Non-pigmented ciliary epithelial cell (primary cell): ENCODE results near the gene FCN3.
A peak's percentile ranks its signal among the peaks of the same experiment; 100 is the strongest.

Source experiments
- DNase-seq: peaks from one replicate; pipeline ENCODE4 v3.0.0-alpha.2; 2010; ENCODE audit warnings: low read depth

FCN3 gene

DNA sequence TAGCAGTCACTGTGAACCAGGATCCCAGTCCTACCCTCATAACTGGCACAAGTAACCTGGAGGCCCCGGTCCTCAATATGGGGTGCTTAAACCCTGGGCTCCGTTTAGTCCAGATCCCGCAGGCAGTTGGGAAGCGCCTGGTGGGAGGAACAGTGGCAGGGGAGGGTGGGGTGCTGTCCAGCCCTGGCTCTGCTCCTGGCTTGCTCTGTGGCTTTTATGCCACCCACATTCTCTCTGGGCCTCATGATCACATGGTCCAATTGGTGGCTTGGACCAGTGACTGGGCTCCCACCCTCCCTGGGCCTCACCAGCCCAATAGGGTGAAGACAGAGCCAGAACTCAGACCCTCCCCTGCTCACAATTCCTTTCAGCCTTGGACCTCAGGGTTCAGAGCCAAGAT, 5.6 kb upstream of the FCN3 start:
- DNase-seq: no peak

DNA sequence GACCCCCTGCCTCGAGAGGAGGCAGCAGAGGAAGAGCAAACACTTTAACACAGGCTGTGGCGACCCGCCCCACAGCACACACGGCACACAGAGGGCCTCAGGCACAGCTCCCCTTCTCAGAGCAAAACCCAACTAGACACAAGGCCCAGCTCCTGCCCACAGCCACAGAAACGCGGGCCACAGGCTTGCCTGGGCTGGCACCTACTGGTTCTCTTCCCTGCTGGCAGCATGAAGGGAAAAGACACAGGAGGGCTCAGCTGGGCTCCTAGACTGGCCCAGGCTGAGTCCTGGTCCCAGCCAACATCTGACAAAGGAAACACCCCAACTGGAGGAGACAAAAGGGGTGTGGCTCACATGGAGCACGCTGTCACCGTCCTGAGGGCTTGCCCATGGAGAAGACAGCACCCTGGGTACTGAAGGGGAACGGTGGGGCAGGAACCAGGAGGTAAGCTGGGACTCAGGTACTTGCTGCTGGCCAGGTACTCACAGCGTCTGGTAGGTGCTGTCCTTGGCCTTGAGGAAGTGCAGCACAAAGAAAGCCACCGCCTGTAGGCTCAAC, 5.0 kb upstream of the FCN3 start:
- no peak for DNase-seq

DNA sequence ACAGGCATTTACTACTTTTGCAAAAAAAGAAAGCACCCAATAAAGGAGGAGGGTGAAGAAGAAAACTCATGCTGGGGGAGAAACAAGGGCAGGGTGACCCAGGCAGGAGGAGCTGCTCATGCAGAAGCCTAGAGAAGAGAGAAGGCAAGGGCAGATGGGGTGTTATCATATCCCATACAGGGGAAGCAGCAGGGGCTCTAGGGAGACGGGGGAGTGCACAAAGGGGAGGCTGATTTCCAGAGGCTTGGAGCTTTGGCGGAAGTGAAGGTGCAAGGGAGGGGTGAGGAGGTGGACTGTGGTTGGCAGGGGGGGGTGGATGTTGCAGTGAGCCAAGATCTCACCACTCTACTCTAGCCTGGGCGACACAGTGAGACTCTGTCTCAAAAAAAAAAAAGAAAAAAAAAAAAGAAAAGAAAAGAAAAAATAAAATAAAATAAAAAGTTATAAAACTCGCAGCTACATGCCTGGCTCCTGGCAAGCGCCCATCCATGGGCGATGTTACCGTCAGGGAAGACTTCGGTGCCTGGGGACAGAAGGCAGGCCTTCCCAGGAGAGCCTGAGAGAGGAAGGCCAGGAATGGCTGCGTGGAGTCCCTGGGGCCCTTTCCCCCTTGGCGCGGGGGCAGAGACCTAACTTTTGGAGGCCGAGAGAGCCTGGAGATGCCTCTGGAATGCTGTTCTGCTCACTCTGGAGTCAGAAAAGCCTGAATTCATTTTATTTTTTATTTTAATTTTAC, 3.3 kb upstream of the FCN3 start:
- no peak for DNase-seq

DNA sequence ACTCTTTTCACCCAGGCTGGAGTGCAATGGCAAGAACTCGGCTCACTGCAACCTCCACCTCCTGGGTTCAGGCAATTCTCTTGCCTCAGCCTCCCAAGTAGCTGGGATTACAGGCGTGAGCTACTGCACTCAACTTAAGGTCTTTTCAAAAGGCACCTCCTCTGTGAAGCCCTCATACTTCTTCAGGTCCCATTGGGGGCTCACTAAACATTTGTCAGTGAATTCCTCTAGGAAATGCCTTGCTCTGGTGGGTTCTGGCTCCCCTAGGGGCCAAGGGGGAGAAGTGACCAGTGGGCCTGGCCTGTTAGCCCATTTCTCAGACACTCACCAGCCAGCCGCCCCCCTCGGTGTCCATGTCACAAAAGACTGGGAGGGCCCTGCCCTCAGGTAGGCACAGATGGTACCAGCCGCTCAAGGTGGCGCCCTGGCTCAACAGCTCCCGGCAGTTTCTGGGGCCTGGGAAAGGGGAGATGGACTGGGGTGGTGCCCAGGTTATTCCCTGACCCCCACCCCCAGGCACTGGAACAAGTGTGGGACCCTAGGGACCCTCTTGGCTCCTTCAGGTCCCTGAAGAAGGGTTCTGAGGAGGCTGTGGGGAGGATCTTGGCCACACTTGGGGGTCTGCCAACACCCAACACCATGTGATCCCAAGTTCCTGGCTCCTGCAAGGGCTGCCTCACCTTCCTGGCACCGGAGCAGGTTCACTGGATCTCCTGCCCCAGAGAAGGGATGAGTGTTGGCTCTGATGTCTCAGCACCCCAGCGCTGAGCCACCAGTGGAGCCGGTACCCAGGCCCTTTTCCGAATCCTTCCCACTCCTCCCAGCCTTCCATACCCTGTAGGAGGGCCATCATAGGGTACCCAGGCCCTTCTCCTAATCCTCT, 1.6 kb downstream of the FCN3 start:
- DNase-seq: no peak

DNA sequence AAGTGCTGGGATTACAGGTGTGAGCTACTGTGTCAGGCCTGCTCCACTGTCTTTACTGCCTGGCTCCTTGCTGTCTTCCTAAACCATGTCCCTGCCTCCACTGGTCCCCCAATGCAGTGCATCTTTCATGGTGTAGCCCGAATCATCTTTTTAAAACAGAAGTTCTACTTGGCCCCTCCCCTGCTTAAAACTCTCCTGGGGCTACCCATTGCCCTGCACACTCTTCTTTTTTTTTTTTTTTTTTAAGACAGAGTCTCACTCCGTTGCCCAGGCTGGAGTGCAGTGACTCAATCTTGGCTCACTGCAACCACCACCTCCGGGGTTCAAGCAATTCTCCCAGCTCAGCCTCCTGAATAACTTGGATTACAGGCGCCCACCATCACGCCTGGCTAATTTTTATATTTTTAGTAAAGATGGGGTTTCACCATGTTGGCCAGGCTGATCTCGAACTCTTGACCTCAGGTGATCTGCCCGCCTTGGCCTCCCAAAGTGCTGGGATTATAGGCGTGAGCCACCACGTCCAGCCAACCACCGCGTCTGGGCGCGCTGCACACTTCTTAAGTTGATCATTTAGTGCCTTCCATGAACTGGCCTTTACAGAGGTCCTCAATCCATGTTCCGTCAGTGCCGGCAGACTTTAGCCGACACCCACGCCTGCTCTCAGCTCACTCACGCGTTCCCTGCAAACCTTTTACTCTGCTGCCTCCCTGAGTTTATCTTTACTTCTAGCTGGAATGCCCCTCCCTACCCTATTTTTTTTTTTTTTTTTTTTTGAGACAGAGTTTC, 2.4 kb downstream of the FCN3 start:
- DNase-seq: no peak

DNA sequence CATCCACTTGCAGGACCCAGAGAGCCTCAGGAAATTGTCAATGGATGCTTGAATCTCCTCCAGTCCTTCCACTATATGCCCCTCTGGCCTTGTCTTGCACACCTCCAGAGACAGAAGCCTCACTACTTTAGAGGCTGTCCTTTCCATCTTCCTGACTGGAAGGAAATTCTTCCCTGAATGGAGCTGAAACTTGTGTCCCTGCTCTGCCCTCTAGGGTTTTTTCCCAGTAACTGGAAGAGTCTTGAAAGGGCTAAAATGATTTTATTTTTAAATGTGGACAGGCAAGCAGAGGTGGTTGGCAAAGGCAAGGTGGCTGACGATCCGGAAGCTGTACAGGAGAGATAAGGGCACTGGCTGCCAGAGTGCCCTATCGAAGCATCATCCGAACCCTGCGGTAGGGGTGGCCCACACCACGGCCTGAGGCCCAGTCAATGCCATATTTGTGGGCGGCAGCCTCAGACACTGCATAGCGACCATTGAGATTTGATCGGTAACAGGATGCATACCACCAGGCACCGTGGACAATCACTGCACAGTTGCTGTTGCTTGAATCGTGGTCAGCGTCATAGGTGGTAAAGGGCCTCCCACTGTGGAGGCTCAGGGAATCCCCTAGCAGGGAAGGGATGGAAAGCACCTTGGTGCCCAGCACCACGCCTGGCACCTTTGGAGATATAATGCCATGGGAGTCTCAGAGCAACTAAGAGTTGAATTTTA, 5.6 kb downstream of the FCN3 start:
- DNase-seq: no peak

DNA sequence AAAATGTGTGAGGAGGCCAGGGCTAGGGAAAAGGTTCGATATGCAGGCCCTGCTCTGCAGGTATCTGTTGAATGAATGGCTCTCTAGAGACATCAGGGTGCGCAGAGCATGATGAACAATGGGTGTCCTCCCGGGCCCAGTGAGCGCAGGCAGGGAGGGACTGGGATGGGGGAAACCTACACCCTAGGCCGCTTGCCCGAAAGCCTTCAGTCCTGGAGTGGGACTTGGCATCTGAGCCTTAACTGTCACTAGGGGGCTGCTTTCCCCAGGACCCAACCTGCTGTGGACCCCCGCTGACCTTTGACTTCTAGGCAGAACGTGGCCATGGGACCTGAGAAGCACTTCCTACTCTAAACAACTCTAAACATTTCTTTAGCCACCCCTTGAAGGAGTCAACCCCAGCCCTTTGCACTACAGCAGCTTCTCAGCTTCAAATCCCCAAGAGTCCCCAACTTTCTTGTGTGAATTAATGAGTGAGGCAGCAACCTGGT, 7.4 kb downstream of the FCN3 start:
- DNase-seq: no peak

DNA sequence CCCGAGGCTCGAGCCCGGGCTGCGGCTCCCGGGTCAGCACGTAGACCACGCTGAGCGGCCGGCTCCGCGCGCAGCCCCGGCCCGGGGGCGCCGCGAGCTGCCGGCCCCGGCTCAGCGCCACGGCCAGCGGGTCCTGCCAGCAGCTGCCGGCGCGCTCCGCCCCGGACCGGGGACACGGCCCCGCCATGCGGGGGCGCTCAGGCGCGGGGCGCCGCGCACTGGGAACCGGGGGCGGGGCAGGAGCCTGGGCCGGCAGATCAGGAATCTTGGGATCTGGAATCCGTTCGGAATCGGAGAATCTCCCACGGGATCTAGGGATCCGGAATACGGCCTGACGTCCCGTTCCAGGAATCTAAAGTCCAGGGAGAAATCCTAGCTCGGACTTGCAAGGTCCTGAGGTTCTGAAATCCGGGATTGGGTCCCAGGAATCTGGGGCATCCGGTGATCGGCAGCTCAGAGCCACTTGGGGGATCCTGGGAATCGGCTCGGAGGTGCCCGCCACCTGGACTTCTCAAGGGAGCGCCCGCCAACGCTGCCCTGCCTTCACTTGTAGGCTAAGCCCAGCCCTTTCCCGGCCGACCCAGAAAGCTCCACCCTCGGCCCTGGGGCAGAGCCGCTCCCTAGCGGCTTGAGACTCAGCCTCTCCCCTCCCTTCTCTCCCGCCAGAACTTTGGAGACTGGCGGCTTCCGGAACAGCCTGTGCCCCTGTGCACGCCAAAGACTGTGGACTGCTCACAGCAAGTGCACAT, 8.0 kb downstream of the FCN3 start, which contains the start of gene MAP3K6:
Gene MAP3K6, minus strand, starts transcription at position 551 of the 749 bp plus-strand sequence. Its CDS starts 364 bp downstream, at position 187.
- no peak for DNase-seq

DNA sequence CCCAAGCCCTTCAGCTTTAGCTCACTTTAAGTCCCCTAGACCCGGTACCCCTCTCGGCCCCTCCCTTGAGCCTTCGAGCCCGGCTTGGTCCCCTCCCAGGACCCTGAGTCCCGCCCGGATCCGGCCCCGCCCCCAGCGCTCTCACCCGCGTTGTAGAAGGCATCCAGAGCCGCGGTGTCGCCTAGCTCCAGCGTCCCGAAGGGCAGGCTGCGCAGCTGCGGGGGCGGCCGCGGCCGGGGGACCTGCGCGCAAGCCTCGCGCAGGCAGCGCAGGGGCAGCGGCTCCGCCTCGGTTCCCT, 8.6 kb downstream of the FCN3 start:
- no peak for DNase-seq

DNA sequence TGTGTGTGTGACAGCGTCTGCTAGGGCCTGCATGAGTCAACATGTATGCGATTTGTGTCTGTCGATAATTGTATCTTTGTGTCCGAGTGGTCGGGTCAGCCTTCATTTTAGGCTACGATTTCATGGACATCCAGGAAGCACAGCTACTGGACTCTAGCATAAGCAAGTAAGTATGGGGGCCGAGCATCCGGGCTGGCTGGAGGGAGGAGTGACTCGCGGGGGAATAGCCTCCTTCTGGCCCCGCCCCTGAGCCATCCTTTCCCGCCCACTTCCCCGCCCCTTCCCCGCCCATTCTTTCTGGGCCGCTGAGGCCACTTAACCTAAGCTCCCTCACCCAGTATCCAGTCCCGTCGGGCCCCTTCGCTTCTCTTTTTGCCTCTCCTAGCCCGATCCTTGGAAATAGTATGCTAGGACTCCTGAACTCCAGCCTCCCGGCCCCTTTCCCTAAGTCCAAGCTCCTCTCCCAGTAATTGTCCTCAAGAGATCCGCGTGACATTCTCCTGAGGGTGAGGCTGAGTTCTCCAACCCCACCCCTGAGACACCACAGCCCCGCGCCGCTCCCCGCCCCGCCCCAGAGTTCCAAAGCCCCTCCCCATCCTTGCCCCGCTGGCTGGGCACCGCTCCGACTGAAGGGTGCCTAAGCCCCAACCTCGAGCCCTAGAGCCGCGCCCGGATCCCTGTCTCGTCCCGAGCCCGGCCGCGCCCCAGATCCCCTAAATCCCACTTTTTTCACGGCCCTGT, 9.1 kb downstream of the FCN3 start:
- DNase-seq: peak; percentile 50

DNA sequence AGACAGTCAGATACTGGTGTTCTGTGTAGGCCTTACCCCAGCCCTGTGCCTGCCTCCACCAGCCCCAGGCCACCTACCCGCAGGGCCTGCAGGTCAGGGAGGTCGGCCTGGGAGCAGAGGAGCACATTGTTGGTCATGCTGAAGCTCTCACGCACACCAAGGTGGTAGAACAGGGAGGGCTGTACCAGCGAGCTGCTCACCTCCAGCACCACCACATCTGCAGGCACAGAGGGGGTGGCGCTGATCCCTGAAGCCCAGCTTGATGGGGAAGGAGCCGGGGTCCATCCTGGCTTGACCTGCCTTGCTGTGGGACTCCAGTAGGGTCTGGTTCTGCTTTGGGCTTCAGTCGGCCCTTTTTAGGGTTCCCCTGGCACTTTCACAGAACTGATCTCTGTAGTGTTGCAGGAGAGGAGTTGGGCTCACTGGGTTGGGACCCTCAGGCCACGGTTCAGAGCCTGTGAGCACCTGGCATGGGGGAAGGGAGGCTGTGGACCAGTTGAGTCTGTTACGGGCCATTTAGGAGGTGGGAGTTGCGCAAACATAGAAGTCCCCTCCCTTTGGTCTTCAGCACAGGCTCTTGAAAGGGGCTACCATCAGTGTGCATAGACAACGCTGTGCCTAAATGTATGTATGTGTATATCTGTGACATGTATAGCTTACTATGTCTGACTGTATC, 9.8 kb downstream of the FCN3 start:
- no peak for DNase-seq

DNA sequence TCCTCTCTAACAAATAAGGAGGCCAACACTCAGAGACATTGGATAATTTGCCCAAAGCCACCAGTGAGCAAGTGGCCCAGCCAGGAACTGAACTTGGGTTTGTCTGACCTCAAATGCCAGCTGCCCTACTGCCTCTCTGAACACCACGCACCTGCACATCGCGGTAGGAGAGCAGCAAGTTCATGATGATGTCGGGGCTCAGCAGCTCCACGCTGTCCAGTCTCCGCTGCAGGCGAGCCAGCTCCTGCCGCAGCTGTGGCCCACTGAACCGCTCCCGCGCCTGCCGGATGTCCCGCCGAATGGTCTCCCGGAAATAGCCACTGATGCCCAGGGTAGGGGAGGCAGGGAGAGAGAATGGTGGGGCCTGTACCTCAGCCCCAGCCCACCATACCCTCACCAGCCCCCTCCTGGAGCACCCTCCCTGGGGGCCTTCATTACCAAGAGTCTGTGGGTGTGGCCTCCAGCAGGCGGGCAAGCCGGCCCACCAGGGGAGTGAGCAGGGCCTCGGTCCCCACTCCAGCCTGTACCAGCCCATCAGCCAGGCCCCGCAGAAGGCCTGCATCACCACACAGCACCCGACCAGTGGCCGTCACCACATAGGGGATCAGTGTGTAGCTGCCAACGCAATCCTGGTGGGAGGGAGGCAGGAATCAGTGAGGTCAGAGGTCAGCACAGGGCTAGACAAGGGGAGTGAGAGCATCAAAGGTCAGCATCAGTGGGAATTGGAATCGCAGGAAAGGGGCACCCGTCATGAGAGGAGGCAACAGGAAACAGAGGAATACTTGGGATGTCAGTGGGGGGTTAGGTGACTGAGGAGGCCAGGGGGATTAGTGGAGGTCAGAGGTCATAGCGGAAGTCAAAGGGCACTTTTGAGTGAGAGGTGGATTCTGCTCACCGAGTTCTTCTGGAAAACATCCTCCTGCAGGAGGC, 10.6 kb downstream of the FCN3 start:
- no peak for DNase-seq

DNA sequence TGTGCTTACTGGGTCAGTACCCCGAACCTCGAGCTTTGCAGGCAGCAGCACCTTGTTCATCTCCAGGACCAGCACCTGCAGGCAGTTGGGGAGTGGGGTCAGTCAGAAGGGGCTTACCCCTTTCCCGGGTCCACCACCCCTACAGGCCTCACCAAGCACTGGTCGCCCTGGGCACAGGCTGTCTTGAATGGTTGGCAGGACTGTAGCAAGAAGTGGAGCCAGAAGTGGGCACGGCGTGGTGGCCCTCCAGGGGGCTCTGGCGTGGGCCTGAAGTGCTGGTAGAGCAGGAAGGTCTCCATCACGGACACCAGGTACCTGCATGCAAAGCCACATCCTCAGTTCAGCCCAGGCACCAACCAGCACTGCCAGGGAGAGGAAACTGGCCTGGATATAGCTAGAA, 13.1 kb downstream of the FCN3 start:
- no peak for DNase-seq

DNA sequence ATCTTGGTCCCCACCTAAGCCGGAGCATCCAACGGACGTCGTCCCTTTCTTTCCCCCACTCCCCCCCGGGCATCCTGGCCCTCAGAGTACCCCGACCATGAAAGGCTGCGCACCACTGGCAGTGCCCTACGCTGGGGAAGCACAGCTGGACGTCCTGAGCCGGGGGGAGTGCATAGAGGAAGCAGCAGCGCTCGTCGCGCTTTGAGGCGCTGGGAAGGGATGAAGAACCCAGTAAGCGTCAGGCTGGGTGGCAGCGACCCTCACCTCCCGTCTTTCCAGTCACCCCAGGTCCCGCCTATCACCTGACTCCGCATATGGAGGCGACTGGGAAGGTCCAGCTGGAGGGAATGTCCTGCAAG, 13.6 kb downstream of the FCN3 start:
- DNase-seq: no peak

DNA sequence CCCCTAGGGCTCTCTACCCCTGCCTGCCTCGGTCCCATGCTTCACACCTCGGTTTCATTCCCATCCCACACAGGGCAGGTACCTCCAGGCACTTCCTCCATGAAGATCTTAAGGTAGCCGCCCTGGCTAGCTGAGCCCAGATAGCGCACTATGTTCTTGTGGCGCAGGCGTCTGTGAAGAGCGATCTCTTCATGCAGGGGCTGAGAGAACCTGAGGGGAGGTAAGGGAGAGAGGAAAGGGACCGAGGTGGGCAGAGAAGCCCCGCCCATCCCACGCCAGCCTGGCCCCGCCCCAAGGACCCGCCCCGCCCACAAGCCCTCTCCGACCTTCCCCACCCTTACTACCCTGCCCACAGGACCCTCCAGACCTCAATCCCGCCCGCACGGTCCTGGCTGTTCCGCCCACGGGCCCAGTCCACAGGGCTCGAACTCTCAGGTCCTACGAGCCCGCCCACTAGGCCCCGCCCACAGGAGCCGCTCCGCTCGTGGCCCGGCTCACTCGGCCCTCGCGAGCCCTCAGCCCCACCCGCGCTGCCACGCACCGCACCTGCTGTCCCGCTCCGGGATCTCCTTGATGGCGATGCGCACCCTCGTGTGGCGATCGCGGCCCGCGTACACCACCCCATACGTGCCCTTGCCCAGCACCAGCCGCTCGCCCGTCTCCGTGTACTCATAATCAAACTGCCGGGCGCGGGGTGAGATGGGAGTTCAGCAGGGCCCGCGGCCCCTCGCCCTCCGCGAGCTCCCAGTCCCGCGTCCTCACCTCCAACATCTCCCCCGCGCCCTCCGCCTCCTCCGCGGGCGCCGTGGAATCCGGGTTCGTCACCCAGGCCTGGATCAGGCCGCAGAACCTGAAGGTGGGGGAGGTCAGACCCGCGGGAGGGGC, 14.2 kb downstream of the FCN3 start:
- no peak for DNase-seq

DNA sequence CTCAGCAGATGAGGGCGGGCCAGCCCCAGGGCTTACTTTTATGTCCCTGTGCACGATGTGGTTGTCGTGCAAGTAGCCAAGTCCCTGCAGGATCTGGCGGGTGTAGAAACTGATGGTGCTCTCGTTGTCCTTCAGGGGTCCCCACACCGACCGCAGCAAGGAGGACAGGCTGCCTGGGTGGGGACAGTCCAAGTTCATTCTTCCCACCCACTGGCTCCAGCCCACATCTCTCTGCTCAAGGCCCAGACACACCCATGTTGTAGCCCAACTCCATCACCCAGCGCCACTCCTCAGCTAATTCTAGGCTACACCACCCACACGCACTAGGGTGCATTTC, 14.8 kb downstream of the FCN3 start:
- no peak for DNase-seq

DNA sequence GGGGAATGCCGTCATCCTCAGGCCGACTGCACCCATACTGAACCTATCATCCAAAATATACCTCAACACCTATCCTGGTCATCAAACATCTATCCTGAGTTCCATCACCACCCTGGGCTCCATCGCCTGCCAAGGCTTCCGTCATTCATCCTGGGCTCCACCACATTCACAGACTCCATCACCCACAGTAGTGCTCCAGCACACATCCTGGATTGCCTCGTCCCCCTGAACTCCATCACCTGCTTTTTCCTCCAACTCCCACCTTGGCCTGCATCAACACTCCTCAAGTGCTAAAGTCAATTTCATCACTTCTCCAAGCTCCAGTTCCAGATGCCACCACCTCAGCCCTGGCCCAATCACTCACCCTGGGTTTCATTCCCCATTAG, 15.7 kb downstream of the FCN3 start:
- no peak for DNase-seq
